ENCODE results near the gene KATNAL1.

The KATNAL1 gene

DNA sequence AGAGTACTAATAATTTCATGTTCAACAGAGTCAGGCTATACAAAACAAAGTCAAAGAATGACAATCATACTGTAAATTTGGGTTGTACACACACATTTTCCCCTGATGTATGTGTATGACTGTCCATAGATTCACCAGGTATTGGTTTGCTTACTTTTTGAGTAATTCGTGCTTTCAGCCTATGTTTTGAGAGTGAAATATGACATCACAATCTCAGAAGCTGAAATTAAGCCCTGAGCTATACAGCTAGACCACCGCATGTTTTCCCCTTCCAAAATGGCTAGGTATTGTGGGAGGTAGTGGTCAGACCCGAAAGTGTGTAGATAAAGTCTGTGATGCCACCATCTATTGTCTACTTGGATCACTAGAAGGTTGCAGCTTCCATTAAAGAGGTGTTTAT is 102.8 kb downstream of the KATNAL1 start:
- Histone ChIP-seq H3F3A (ENCODE audit: insufficient read depth, low read length) (no peaks in the 10 kb centered on the region), H3K4me3 (ENCODE audit: low read length) (no peak overlapping the region), H3K36me3 (replicated peaks; ENCODE audit: insufficient read depth, low read length) (no peaks in the 10 kb centered on the region), H3K9me2 (replicated peaks; ENCODE audit: insufficient read depth, low read length) (no peaks in the 10 kb centered on the region), H4K20me1 (ENCODE audit: insufficient read depth, low read length) (no peaks in the 10 kb centered on the region), H3K9ac (ENCODE audit: low read length) (no peak overlapping the region), H2AFZ (ENCODE audit: low read length) (no peak overlapping the region), H3K4me2 (ENCODE audit: low read depth, low read length) (no peak overlapping the region), H3K4me1 (ENCODE audit: low read length) (no peaks in the 10 kb centered on the region), H3K27ac (ENCODE audit: low read length) (no peak overlapping the region), H3K27me3 (replicated peaks; ENCODE audit: insufficient read depth, low read length) (no peaks in the 10 kb centered on the region), H3K79me2 (ENCODE audit: low read length) (no peaks in the 10 kb centered on the region), H3K9me3 (replicated peaks; ENCODE audit: insufficient read depth, low read length) (no peaks in the 10 kb centered on the region)
- DNase-seq: no peak
- TF ChIP-seq EZH2 (optimal IDR thresholded peaks at IDR 0.05; ENCODE audit: low read depth, low read length) (no peak), EZH2phosphoT487 (IDR thresholded peaks at IDR 0.05; ENCODE audit: low read length) (no peak)
- TF ChIP-seq, protein P1, sequence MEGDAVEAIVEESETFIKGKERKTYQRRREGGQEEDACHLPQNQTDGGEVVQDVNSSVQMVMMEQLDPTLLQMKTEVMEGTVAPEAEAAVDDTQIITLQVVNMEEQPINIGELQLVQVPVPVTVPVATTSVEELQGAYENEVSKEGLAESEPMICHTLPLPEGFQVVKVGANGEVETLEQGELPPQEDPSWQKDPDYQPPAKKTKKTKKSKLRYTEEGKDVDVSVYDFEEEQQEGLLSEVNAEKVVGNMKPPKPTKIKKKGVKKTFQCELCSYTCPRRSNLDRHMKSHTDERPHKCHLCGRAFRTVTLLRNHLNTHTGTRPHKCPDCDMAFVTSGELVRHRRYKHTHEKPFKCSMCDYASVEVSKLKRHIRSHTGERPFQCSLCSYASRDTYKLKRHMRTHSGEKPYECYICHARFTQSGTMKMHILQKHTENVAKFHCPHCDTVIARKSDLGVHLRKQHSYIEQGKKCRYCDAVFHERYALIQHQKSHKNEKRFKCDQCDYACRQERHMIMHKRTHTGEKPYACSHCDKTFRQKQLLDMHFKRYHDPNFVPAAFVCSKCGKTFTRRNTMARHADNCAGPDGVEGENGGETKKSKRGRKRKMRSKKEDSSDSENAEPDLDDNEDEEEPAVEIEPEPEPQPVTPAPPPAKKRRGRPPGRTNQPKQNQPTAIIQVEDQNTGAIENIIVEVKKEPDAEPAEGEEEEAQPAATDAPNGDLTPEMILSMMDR (IDR thresholded peaks at IDR 0.05; ENCODE audit: low read length): no peak

DNA sequence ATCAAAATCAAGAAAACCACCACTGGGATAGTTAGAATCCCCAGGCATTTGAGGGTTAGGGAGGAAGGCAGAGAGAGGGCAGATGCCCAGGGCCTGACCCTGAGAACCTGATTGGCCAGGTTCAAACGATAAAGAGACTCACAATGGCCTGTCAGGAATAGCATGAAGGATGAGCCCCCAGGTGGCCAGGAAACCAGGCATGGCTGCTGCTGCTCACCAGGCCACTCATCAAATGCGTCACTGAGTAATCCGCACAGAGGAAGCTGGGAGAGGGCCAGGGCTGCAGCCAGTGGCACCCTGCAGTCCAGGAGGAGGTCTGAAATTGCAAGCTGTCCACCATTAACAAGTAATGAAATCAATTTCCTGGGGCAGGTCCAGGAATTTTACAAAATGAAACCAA is 111.3 kb downstream of the KATNAL1 start:
- Histone ChIP-seq H3K4me1 (ENCODE audit: low read length) (0 out of 2 replicates have a peak, but pooled peaks cover 6% of the 10 kb centered on the region), H3K27ac (ENCODE audit: low read length) (no peak overlapping the region), H3K4me2 (ENCODE audit: low read depth, low read length) (no peak overlapping the region), H3K36me3 (replicated peaks; ENCODE audit: insufficient read depth, low read length) (no peaks in the 10 kb centered on the region), H3K9me2 (replicated peaks; ENCODE audit: insufficient read depth, low read length) (no peaks in the 10 kb centered on the region), H3K9me3 (replicated peaks; ENCODE audit: insufficient read depth, low read length) (no peaks in the 10 kb centered on the region), H3K9ac (ENCODE audit: low read length) (no peak overlapping the region), H2AFZ (ENCODE audit: low read length) (no peak overlapping the region), H3K79me2 (ENCODE audit: low read length) (no peaks in the 10 kb centered on the region), H3K4me3 (ENCODE audit: low read length) (no peak overlapping the region), H3F3A (ENCODE audit: insufficient read depth, low read length) (no peaks in the 10 kb centered on the region), H4K20me1 (ENCODE audit: insufficient read depth, low read length) (no peaks in the 10 kb centered on the region), H3K27me3 (replicated peaks; ENCODE audit: insufficient read depth, low read length) (no peaks in the 10 kb centered on the region)
- TF ChIP-seq EZH2phosphoT487 (IDR thresholded peaks at IDR 0.05; ENCODE audit: low read length) (no peak), EZH2 (optimal IDR thresholded peaks at IDR 0.05; ENCODE audit: low read depth, low read length) (no peak)
- TF ChIP-seq, protein P1 (IDR thresholded peaks at IDR 0.05; ENCODE audit: low read length): no peak
- no peak for DNase-seq

DNA sequence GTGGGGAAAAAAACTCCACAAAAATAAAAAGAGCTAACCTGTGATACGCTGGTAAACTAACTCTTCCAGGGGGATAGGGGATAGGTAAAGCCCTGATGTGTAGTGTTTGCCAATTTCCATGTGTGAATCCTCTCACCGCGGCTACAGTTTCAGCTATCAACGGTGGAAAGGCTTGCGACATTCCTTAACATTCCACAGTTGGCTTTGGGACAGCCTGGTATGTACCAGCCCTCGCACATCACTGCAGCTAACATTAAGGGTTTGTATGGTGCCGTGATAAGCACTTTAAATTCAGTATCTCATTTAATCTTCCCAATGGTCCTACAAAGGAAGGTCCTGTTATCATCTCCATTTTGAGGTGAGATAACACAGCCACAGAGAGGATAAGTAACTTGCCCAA is 112.4 kb downstream of the KATNAL1 start:
- no peak for DNase-seq
- Histone ChIP-seq H3K4me3 (ENCODE audit: low read length) (no peak overlapping the region), H4K20me1 (ENCODE audit: insufficient read depth, low read length) (no peaks in the 10 kb centered on the region), H3K36me3 (replicated peaks; ENCODE audit: insufficient read depth, low read length) (no peaks in the 10 kb centered on the region), H2AFZ (ENCODE audit: low read length) (no peak overlapping the region), H3K9me3 (replicated peaks; ENCODE audit: insufficient read depth, low read length) (no peaks in the 10 kb centered on the region), H3K9me2 (replicated peaks; ENCODE audit: insufficient read depth, low read length) (no peaks in the 10 kb centered on the region), H3K4me1 (ENCODE audit: low read length) (0 out of 2 replicates have a peak, but pooled peaks cover 6% of the 10 kb centered on the region), H3K27me3 (replicated peaks; ENCODE audit: insufficient read depth, low read length) (no peaks in the 10 kb centered on the region), H3K79me2 (ENCODE audit: low read length) (no peaks in the 10 kb centered on the region), H3K4me2 (ENCODE audit: low read depth, low read length) (no peak overlapping the region), H3F3A (ENCODE audit: insufficient read depth, low read length) (no peaks in the 10 kb centered on the region), H3K9ac (ENCODE audit: low read length) (no peak overlapping the region), H3K27ac (ENCODE audit: low read length) (no peak overlapping the region)
- TF ChIP-seq EZH2 (optimal IDR thresholded peaks at IDR 0.05; ENCODE audit: low read depth, low read length) (no peak), EZH2phosphoT487 (IDR thresholded peaks at IDR 0.05; ENCODE audit: low read length) (no peak)
- TF ChIP-seq, protein P1 (IDR thresholded peaks at IDR 0.05; ENCODE audit: low read length): no peak
